KG1 (cell line): Measurements from ENCODE around the gene GPC6.
"Not testable (repeated sequence)": the region's sequence is repeated elsewhere in the genome, so short reads cannot be mapped to it uniquely, and the experiment has no call there.

ENCODE experiments used
- DNase-seq: peaks from one replicate; lab custom pipeline; 2025; lab: John Stamatoyannopoulos, UW

GPC6 gene

GRCh38 chr13:93318534-93319254 is 92.1 kb downstream of the GPC6 start:
- DNase-seq, result no peak

GRCh38 chr13:93320942-93321341 is 94.3 kb downstream of the GPC6 start:
- no peak for DNase-seq

- DNase-seq, result not testable (repeated sequence)
Measured at GRCh38 chr13:93323880-93324279, 97.3 kb downstream of the GPC6 start.

- DNase-seq, result no peak
Measured at GRCh38 chr13:93325303-93326233, 99.0 kb downstream of the GPC6 start.

DNA sequence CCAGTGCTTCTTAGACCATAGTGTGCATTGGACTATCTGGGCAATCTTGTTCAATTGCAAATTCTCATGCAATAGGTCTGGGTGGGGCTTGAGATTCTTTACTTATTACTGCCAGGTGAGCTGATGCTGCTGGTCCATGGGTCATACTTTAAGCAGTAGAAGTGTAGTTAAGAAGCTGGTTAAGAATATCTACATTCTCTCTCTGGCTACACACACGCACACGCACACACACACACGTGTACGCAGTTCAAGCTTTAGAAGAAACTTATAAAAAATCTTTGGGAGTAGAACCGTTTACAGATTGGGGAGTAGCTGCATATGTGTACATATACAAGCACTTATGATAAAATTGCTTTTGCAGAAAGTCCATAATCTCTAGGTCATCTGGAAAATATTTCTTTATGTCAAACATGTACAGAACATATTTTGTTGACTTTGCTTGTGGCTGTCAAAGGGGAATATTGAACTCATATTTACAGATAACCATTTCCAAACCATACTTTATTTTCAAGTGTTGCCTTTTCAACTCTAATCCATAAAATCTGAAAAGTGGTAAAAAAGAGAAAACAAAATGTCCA is 99.7 kb downstream of the GPC6 start:
- DNase-seq, result no peak

DNA sequence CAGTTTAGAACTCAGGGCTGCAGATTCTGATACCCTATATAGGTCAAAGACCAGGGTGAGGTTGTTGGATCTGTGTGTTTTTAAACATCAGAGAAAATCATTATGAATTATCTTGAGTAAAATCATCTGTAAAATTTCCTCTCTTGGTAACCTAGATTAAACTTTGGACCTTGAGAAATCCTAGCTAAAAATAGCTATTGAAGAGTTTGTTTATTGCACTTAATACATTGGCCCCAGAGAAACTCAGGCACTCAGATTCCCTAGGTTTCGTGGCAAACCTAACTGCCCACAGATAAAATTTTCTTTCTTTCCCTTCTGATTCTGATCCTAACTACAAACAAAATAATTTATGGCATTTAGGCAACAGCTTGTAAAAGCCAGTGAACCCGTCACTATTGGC is 102.3 kb downstream of the GPC6 start:
- DNase-seq, result no peak

- DNase-seq, result no peak
Measured at GRCh38 chr13:93336728-93337127, 110.1 kb downstream of the GPC6 start.

- DNase-seq, result no peak
Measured at GRCh38 chr13:93338030-93338429, 111.4 kb downstream of the GPC6 start.

- DNase-seq, result no peak
Measured at GRCh38 chr13:93338906-93339305, 112.3 kb downstream of the GPC6 start.

GRCh38 chr13:93339550-93339949 is 112.9 kb downstream of the GPC6 start:
- DNase-seq, result no peak

- DNase-seq, result no peak
Measured at GRCh38 chr13:93341517-93341916, 114.9 kb downstream of the GPC6 start.

DNA sequence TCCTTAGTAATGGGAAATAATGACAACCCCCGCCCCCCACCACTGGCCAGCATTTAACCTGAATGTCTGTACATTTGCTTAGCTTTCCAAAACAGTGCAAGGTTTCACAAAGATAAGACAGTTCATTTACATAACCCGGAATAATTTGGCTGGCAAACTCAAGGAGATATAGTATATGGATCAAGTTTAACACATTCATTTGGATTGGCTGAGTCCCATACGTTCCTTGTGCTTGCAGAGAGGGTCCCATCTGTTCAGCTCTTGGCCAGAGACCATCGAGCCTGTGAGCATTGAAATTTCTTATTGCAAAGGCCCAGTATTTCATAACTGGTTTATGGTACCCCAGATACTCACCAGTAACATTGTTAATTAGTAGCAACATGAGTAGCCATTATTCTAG is 116.5 kb downstream of the GPC6 start:
- DNase-seq, result no peak

DNA sequence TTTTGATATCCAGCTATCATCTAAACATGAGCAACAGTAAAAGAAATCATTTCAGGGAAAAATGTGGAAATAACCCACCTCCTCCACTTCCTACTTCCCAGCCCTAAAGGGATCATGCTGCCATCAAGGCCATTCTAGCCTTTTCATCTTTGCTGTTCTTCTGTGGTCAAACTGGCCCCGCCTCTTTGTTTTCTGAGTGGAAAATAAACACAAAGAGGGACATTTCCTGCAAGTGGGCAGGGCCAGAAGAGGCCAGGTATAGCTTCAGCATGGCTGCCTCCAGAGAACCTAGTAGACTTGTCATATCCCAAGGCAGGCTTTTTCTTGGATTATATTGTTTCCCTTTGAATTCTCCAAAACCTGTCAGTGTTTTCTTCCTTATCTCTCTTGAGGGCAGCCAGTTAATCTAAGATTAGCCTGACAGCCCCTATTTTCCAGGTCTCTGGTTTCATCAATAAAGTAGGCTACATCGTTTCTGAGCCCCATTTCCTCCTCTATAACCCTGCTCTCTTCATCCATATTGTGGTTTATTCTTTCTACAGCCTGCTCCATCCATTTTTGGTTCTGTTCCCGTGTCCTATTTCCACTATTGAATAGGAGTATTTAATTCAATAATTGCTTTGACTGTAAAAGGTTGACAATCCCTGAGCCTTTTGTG is 117.6 kb downstream of the GPC6 start:
- DNase-seq, result no peak

GRCh38 chr13:93345024-93345423 is 118.4 kb downstream of the GPC6 start:
- DNase-seq, result no peak

GRCh38 chr13:93345770-93346169 is 119.2 kb downstream of the GPC6 start:
- no peak for DNase-seq

DNA sequence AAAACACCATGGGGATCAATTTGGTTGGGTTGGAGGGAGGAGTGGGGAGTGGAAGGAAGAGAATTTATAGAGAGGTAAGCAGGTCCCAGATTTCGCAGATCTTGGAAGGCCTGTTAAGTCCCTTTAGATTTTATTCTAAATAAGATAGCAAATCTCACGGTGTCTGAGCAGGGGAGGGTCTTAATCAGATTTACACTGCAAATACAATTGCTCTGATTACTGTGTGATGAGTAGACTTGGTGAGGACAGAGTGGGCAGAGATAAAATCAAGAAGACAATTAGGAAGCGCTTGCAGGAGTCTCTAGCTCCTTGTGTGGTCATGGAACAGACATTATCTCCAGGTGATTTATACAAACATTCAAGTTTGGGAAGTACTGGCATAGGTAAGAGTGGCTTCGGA is 126.0 kb downstream of the GPC6 start:
- DNase-seq, result no peak

DNA sequence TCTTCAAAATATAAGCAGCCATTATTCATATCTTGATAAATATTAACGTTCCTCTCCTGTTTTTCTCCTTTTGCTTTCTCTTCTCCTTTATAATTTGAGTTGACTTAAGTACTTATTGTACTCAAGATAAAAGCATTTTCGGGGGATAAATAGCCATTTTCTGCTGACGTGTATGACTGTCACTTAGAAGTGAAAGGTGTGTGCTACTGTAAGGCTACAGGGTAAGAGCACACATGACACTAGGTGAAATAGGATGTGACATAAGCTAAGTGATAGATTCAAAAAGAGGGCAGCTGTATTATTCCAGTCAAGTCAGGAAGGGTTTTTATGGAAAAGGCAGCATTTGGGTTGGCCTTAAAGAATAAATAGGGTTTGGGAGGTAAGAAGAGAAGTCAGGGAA is 128.5 kb downstream of the GPC6 start:
- DNase-seq, result no peak

DNA sequence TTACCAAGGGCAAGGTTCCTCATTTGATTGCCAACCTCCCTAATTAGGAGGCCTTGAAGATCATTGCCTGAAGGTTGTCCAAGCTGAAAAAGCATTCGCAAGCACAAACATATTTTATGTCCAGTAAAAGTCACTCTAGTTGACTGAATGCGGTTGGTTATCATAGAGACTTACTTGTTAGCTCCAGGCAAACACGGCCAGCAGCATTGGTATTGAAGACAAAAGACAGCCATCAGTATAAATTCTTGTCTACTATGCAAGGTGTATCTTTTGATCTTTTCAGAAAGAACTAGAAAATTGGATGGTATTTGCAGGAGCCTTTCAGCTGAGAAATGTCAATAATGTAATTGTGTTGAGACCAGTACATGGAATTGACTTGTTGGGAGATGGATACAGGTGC is 129.9 kb downstream of the GPC6 start:
- DNase-seq, result no peak

- DNase-seq, result no peak
Measured at GRCh38 chr13:93360021-93360420, 133.4 kb downstream of the GPC6 start.

- DNase-seq, result no peak
Measured at GRCh38 chr13:93361703-93362102, 135.1 kb downstream of the GPC6 start.

- DNase-seq, result no peak
Measured at GRCh38 chr13:93364166-93364565, 137.6 kb downstream of the GPC6 start.

DNA sequence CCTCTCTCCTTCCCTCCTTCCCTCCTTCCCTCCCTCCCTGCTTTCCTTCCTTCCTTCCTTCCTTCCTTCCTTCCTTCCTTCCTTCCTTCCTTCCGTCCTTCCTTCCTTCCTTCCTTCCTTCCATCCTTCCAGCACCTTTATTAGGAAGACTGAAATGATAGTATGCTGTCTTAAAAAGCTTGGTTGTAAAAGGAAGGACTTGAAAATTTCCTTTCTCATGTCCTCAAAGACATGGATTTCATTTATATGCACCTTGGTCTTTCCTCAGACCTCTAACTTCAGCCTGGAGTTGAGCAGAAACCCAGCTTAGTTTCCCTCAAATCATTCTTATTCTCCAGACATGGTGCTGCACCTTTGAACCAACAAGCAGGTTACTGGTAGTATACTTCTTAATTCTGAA is 141.7 kb downstream of the GPC6 start:
- DNase-seq, result no peak
